ENCODE measurements around the gene CFAP99. TPM values are rescaled to one million over a fixed set of nuclear protein-coding genes. Genes with fewer than 3 reads are reported as not detected.

CFAP99 gene
- polyA plus RNA-seq, 1 donor (not counting 4 experiments of a cell fraction or from before 2014, with no cell fraction given), result not detected

GRCh38 chr4:2408976-2409375, 9.8 kb upstream of the CFAP99 start:
- no peaks in the 10 kb centered on the region for H3K9me3 ChIP-seq (ENCODE audit: control insufficient read depth, low read depth, low read length)
- no peak for FAIRE-seq
- DNase-seq (ENCODE audit: low read depth, low spot score), result no peak
- H3K9me1 ChIP-seq (ENCODE audit: control insufficient read depth, extremely low read depth, insufficient read depth, low read length), result no peaks in the 10 kb centered on the region
- H3K4me2 ChIP-seq (ENCODE audit: control insufficient read depth, extremely low read depth, insufficient read depth, low read depth, low read length), result no peak overlapping the region
- H3K27ac ChIP-seq (ENCODE audit: control insufficient read depth, insufficient read depth, low read length), result no peak overlapping the region
- H3K79me2 ChIP-seq (ENCODE audit: control insufficient read depth, insufficient read depth, low read length), result no peaks in the 10 kb centered on the region
- H3K27me3 ChIP-seq (ENCODE audit: control insufficient read depth, extremely low read depth, insufficient read depth, low read length), result no peaks in the 10 kb centered on the region
- TF ChIP-seq EZH2 (IDR thresholded peaks at IDR 0.05; ENCODE audit: low read length) (no peak), CTCF (optimal IDR thresholded peaks at IDR 0.05 in 1 of 3, IDR thresholded peaks at IDR 0.05 in 1 of 3, conservative IDR thresholded peaks at IDR 0.05 in 1 of 3; ENCODE audit: extremely low read depth in 1 of 3, insufficient read depth in 2 of 3, low read length in 3 of 3) (no peak)
- no peak overlapping the region for H2AFZ ChIP-seq (ENCODE audit: control insufficient read depth, low read length)
- peaks cover 21% of the 10 kb centered on the region for H3K4me1 ChIP-seq (ENCODE audit: control insufficient read depth, extremely low read depth, insufficient read depth, low read length)
- H4K20me1 ChIP-seq (ENCODE audit: control insufficient read depth, extremely low read depth, insufficient read depth, low read length), result no peaks in the 10 kb centered on the region
- H3K36me3 ChIP-seq (ENCODE audit: control insufficient read depth in 2 of 2, extremely low read depth in 1 of 2, insufficient read depth in 2 of 2, low read length in 2 of 2), result no peaks in the 10 kb centered on the region
- H3K4me3 ChIP-seq (ENCODE audit: control insufficient read depth in 2 of 3, extremely low read depth in 1 of 3, insufficient read depth in 2 of 3, low read depth in 1 of 3, low read length in 3 of 3), result no peak overlapping the region
- dilution Hi-C loops (cut with MboI; ENCODE audit: extremely low pct_ligation_motif_present, low sequenced_read_pairs), result no loop called here
- no peak overlapping the region for H3K9ac ChIP-seq (ENCODE audit: control insufficient read depth, extremely low read depth, insufficient read depth, low read length)

DNA sequence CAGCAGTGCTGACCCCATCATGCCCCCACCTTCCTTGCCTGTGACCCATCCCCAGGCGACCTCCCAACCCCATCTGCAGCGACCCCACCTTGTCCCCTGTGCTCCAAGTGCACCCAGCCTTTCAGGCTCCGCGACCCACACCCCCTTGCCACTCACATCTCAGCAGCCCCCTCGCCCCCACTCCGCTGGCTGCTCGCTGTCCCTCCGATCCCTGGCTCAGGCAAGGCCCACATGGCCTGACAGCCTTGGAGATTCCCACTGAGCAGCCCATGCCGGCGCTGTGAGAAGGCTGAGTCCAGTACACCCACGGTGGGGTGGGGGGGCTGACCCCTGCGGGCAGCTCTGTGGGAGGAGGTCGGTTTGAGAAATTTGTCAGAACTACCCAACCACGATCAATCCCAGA, 9.4 kb upstream of the CFAP99 start:
- no peaks in the 10 kb centered on the region for H4K20me1 ChIP-seq (ENCODE audit: control insufficient read depth, extremely low read depth, insufficient read depth, low read length)
- dilution Hi-C loops (cut with MboI; ENCODE audit: extremely low pct_ligation_motif_present, low sequenced_read_pairs), result no loop called here
- H3K9me3 ChIP-seq (ENCODE audit: control insufficient read depth, low read depth, low read length), result no peaks in the 10 kb centered on the region
- no peak overlapping the region for H3K4me2 ChIP-seq (ENCODE audit: control insufficient read depth, extremely low read depth, insufficient read depth, low read depth, low read length)
- no peak overlapping the region for H3K9ac ChIP-seq (ENCODE audit: control insufficient read depth, extremely low read depth, insufficient read depth, low read length)
- no peaks in the 10 kb centered on the region for H3K9me1 ChIP-seq (ENCODE audit: control insufficient read depth, extremely low read depth, insufficient read depth, low read length)
- no peaks in the 10 kb centered on the region for H3K79me2 ChIP-seq (ENCODE audit: control insufficient read depth, insufficient read depth, low read length)
- no peak overlapping the region for H3K27ac ChIP-seq (ENCODE audit: control insufficient read depth, insufficient read depth, low read length)
- H3K4me3 ChIP-seq (ENCODE audit: control insufficient read depth in 2 of 3, extremely low read depth in 1 of 3, insufficient read depth in 2 of 3, low read depth in 1 of 3, low read length in 3 of 3), result no peak overlapping the region
- H3K36me3 ChIP-seq (ENCODE audit: control insufficient read depth in 2 of 2, extremely low read depth in 1 of 2, insufficient read depth in 2 of 2, low read length in 2 of 2), result no peaks in the 10 kb centered on the region
- FAIRE-seq (no peak), DNase-seq (ENCODE audit: low read depth, low spot score) (no peak)
- peaks cover 22% of the 10 kb centered on the region for H3K4me1 ChIP-seq (ENCODE audit: control insufficient read depth, extremely low read depth, insufficient read depth, low read length)
- H2AFZ ChIP-seq (ENCODE audit: control insufficient read depth, low read length), result no peak overlapping the region
- H3K27me3 ChIP-seq (ENCODE audit: control insufficient read depth, extremely low read depth, insufficient read depth, low read length), result no peaks in the 10 kb centered on the region
- TF ChIP-seq EZH2 (IDR thresholded peaks at IDR 0.05; ENCODE audit: low read length), result no peak
- no peak for TF ChIP-seq CTCF (optimal IDR thresholded peaks at IDR 0.05 in 1 of 3, IDR thresholded peaks at IDR 0.05 in 1 of 3, conservative IDR thresholded peaks at IDR 0.05 in 1 of 3; ENCODE audit: extremely low read depth in 1 of 3, insufficient read depth in 2 of 3, low read length in 3 of 3)

All from keratinocyte (primary cell).